Vagina (tissue), 2 donors: Measurements from ENCODE around the gene IFT57. TPM values are rescaled to one million over a fixed set of nuclear protein-coding genes. Genes with fewer than 3 reads are reported as not detected.

Experiments used
- DNase-seq, 2 donors: peaks; one replicate each; pipeline ENCODE4 v3.0.0-alpha.2; 2017; ENCODE audit errors: extremely low spot score in 2 of 2
- H3K27ac ChIP-seq: fragments of 200-600 bp; sonication (generic); one replicate; pipeline ENCODE4 v1.5.1; 2019
- H3K27me3 ChIP-seq: fragments of 200-600 bp; sonication (generic); one replicate; pipeline ENCODE4 v1.5.1; 2019
- H3K36me3 ChIP-seq, 2 donors: fragments of 200-600 bp; sonication (generic); one replicate each; pipeline ENCODE4 v1.5.1; 2017 to 2019
- H3K4me1 ChIP-seq: fragments of 200-600 bp; sonication (generic); one replicate; pipeline ENCODE4 v1.5.1; 2019
- H3K4me3 ChIP-seq, 2 donors: fragments of 200-600 bp; sonication (generic); 1 replicate in 1 of 2; 2 replicates in 1 of 2; pipeline ENCODE4 v1.5.1; 2016 to 2019
- H3K9me3 ChIP-seq: fragments of 200-600 bp; sonication (generic); one replicate; pipeline ENCODE4 v1.5.1; 2019
- POLR2A ChIP-seq, 2 donors: fragments of 450-650 bp; IDR thresholded peaks; one replicate each; pipeline ENCODE4 v1.6.1; 2017; ENCODE audit warnings: antibody characterized with exemption in 2 of 2, mild to moderate bottlenecking in 2 of 2, moderate library complexity in 2 of 2
- POLR2AphosphoS5 ChIP-seq, 2 donors: sonication (generic); formaldehyde crosslinking; IDR thresholded peaks; one replicate each; pipeline ENCODE4 v1.9.0; 2017; ENCODE audit warnings: antibody characterized with exemption in 2 of 2, mild to moderate bottlenecking in 2 of 2, low read depth in 1 of 2; ENCODE audit not compliant: insufficient read depth in 1 of 2
- intact Hi-C: fragments of 100-400 bp; cut with DNase I; formaldehyde crosslinking; loops from one replicate; pipeline ENCODE4 v1.15.1; 2023
- total RNA-seq: library from RNA; depleted of rRNA; stranded (reverse); fragments of >200 nt; gene quantifications from one replicate; pipeline ENCODE4 v1.2.3, GENCODE V29; 2016
- TF ChIP-seq, protein P1 (sequence below), 3 experiments: fragments of 450-650 bp in 2 of 3; fragments of 200-600 bp in 1 of 3; sonication (generic) in 1 of 3; IDR thresholded peaks; one replicate each; pipeline ENCODE4 v1.5.1; 2017 to 2019; ENCODE audit warnings: antibody characterized with exemption in 3 of 3, mild to moderate bottlenecking in 2 of 3, moderate library complexity in 2 of 3

Gene IFT57
- total RNA-seq, 1 donor from 2014 or later: 44.9 TPM

DNA sequence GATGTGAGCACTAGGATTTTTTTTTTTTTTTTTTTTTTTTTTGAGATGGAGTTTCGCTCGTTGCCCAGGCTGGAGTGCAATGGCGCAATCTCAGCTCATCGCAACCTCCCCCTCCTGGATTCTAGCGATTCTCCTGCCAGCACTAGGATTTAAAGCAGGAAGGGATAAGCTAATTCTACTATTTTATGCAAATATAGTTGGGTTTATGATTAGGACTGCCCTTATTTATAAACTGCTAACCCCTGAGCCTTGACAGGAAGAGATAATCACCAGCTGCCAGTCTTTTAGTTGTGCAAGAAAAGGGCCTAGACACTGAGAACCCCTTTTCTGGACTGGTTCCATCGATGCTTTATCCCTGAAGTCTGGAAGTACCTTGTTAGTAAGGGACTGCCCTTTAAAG lies 36.7 kb downstream of the IFT57 start:
- TF ChIP-seq POLR2A (IDR thresholded peaks at IDR 0.05) (no peak), POLR2AphosphoS5 (IDR thresholded peaks at IDR 0.05; ENCODE audit: insufficient read depth in 1 of 2, low read depth in 1 of 2) (no peak)
- TF ChIP-seq, protein P1, sequence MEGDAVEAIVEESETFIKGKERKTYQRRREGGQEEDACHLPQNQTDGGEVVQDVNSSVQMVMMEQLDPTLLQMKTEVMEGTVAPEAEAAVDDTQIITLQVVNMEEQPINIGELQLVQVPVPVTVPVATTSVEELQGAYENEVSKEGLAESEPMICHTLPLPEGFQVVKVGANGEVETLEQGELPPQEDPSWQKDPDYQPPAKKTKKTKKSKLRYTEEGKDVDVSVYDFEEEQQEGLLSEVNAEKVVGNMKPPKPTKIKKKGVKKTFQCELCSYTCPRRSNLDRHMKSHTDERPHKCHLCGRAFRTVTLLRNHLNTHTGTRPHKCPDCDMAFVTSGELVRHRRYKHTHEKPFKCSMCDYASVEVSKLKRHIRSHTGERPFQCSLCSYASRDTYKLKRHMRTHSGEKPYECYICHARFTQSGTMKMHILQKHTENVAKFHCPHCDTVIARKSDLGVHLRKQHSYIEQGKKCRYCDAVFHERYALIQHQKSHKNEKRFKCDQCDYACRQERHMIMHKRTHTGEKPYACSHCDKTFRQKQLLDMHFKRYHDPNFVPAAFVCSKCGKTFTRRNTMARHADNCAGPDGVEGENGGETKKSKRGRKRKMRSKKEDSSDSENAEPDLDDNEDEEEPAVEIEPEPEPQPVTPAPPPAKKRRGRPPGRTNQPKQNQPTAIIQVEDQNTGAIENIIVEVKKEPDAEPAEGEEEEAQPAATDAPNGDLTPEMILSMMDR (IDR thresholded peaks at IDR 0.05): no peak
- no peak overlapping the region for H3K4me3 ChIP-seq
- intact Hi-C loops: no loop called here
- H3K4me1 ChIP-seq: no peaks in the 10 kb centered on the region
- peaks cover 0 to 2% of the 10 kb centered on the region in 2 donors for H3K36me3 ChIP-seq
- DNase-seq: no peak
- no peaks in the 10 kb centered on the region for H3K9me3 ChIP-seq
- H3K27me3 ChIP-seq: no peaks in the 10 kb centered on the region
- H3K27ac ChIP-seq: no peak overlapping the region

DNA sequence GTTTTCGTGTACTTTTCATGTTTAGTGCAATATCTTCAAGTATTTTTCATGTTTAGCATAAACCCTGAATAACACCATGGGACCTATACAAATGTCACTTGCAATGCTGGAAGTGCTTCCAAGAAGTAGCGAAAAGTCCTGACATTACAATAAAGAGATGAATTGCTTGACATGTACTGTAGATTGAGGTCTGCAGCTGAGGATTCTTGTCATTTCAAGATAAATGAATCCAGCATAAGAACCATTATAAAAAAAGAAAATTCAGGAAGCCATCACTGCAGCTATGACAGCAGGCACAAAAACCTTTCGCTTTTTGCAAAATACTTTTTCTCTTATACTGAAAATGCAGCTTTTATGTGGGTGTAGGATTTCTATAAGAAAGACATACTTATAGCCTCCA lies 37.4 kb downstream of the IFT57 start:
- Histone ChIP-seq H3K36me3 (no peaks in the 10 kb centered on the region), H3K4me1 (peaks cover 5% of the 10 kb centered on the region), H3K4me3 (no peak overlapping the region), H3K9me3 (no peaks in the 10 kb centered on the region), H3K27me3 (no peaks in the 10 kb centered on the region), H3K27ac (no peak overlapping the region)
- TF ChIP-seq, protein P1 (IDR thresholded peaks at IDR 0.05): no peak
- intact Hi-C loops: no loop called here
- no peak for DNase-seq

DNA sequence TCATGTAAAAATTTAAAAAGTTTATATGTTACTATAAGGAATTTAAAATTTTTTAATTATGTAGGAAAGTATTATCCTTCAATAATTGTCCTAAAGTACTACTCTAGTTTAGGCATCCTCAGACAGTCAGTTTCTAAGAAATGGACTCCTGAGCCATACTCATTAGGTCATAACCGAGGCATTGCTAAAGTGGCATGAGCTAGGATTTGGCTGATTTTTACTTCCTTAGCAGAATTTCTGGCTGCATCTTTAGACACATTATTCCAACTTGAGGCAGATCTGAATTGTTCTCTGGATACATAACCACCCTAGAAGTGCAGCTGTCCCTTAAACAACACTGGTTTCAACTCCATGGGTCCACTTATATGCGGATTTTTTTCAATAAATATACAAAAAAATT lies 38.3 kb downstream of the IFT57 start:
- no peaks in the 10 kb centered on the region for H3K36me3 ChIP-seq
- no peak for DNase-seq

DNA sequence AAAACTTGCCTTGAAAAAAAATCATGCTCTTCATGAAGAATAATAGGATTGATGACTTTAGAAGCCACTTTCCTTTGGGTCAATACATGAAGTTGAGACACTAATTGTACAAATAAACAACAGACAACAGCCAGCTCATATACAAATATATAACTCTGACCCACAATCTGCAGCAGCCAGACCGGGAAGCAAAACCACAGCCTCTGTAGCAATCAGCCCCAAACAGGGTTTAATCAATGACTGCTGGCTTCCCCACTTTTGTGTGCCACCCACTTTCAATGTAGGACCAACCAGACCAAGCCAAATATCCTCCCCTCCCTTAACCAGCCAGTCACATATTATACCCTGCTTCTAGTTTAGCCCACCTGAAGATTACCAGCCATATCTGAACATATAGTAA lies 39.0 kb downstream of the IFT57 start:
- peaks cover 7% of the 10 kb centered on the region for H3K4me1 ChIP-seq
- H3K4me3 ChIP-seq: no peak overlapping the region
- DNase-seq: no peak
- no peak overlapping the region for H3K27ac ChIP-seq
- TF ChIP-seq POLR2A (IDR thresholded peaks at IDR 0.05): no peak
- no peak for TF ChIP-seq POLR2AphosphoS5 (IDR thresholded peaks at IDR 0.05; ENCODE audit: insufficient read depth in 1 of 2, low read depth in 1 of 2)
- TF ChIP-seq, protein P1 (IDR thresholded peaks at IDR 0.05): no peak
- H3K27me3 ChIP-seq: no peaks in the 10 kb centered on the region
- H3K9me3 ChIP-seq: no peaks in the 10 kb centered on the region
- intact Hi-C loops: no loop called here
- H3K36me3 ChIP-seq: no peaks in the 10 kb centered on the region

More for the DNA sequence above, 38.3 kb downstream of the IFT57 start:
- peaks cover 7% of the 10 kb centered on the region for H3K4me1 ChIP-seq
- intact Hi-C loops: no loop called here
- H3K27me3 ChIP-seq: no peaks in the 10 kb centered on the region
- no peak overlapping the region for H3K27ac ChIP-seq
- no peak overlapping the region for H3K4me3 ChIP-seq
- TF ChIP-seq POLR2A (IDR thresholded peaks at IDR 0.05) (no peak), POLR2AphosphoS5 (IDR thresholded peaks at IDR 0.05; ENCODE audit: insufficient read depth in 1 of 2, low read depth in 1 of 2) (no peak)
- TF ChIP-seq, protein P1 (IDR thresholded peaks at IDR 0.05): no peak
- H3K9me3 ChIP-seq: no peaks in the 10 kb centered on the region

DNA sequence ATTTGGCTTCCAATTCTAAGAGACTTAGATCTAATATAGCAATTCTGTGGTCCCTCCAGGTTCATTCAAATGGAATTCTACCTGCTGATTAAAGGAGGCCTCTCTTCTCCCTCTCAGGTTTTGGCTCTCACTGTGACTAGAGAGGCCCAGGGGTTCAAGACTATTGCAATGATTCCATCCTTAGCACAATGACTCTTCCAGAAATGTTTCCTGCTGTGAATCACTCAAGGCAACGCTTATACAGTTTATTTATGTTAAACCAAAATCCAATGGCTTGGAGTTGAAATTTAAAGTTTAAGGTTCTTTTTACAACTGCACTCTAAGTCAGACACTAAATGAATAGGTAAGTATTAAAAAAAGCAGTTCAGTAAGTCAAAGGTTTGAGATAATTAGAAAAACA lies 39.9 kb downstream of the IFT57 start:
- H3K27ac ChIP-seq: no peak overlapping the region
- no peak for DNase-seq
- no peaks in the 10 kb centered on the region for H3K27me3 ChIP-seq
- peaks cover 7% of the 10 kb centered on the region for H3K4me1 ChIP-seq
- H3K4me3 ChIP-seq: no peak overlapping the region
- H3K36me3 ChIP-seq: no peaks in the 10 kb centered on the region
- intact Hi-C loops: no loop called here
- no peaks in the 10 kb centered on the region for H3K9me3 ChIP-seq
- TF ChIP-seq POLR2A (IDR thresholded peaks at IDR 0.05) (no peak), POLR2AphosphoS5 (IDR thresholded peaks at IDR 0.05; ENCODE audit: insufficient read depth in 1 of 2, low read depth in 1 of 2) (no peak)
- TF ChIP-seq, protein P1 (IDR thresholded peaks at IDR 0.05): no peak
